Activated CD4-positive, alpha-beta T cell treated with anti-CD3 and anti-CD28 coated beads, Interleukin-2, amount 50 U/mL, for 24 hours (primary cell): ENCODE results near the gene MS4A14.
"Not testable (repeated sequence)": the region's sequence is repeated elsewhere in the genome, so short reads cannot be mapped to it uniquely, and the experiment has no call there.

Source experiments
- DNase-seq, 2 donors: peaks; one replicate each; pipeline ENCODE4 v3.0.0-alpha.2; 2020; ENCODE audit warnings: low read depth in 1 of 2, low spot score in 1 of 2

Gene MS4A14

DNA sequence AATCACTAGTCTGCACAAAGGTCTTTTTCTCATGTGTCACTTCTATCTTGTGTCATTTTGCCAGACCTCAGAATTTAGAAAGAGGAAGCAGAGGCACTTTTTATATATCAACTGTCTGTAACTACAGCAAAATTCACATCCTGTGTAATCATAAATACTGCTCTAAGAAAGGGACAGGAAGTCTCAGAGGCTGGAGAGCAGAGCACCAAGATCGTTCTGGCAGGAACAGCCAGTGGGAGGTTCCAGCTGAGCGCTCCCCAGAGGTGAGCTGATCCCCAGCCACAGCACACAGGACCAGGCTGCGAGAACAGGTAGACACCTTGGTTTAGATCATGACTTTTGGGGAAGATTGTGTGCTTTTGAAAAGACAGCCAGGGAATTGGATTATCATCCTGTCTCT lies 17.9 kb upstream of the MS4A14 start, which contains the start of gene MS4A7:
MS4A7 (plus strand) TSS at position 179 of the 400 bp plus-strand sequence. CDS start 4,610 bp downstream, outside the sequence.
- no peak for DNase-seq

DNA sequence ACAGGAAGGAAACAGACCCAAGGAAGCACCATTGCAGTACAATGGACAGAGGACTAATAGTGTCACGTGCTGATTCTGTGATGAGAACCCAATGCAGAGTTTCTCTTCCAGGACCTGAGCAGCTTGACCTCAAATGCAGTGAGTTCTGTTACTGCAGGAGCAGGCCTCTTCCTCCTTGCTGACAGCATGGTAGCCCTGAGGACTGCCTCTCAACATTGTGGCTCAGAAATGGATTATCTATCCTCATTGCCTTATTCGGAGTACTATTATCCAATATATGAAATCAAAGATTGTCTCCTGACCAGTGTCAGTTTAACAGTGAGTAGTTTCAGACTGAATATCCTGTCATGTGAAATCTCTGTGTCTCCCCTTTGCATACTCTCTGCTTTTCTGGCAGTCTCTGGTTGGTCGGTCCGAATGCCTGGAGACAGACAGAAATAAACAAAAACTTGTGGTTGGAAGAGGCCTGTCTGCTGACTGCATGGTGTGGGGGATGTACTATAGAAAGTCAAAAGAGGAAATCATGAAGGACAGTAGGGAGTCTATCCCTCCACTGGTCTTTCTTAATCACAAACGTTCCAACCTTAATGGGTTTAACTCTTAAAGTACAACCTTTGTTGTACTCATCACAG lies 6.9 kb upstream of the MS4A14 start:
- DNase-seq, result no peak

DNA sequence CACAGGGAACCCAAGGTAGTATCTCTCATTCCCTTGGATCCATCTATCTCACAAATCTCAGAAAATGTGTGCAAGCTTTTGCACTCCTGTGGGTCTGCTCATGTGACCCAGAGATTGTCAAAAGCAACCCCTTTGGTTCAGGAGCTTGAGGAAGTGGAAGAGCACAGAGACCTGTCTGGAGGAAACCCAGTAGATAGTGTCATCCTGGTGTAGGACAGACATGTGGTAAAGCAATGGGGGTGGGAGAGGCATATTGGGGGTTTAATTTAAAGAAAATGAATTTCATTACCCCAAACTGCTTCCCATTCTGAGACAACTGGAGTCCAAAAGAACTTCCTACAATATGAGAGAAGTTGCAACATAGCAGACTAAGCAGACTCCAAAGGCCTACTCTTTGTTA lies 5.8 kb upstream of the MS4A14 start:
- DNase-seq, result no peak

DNA sequence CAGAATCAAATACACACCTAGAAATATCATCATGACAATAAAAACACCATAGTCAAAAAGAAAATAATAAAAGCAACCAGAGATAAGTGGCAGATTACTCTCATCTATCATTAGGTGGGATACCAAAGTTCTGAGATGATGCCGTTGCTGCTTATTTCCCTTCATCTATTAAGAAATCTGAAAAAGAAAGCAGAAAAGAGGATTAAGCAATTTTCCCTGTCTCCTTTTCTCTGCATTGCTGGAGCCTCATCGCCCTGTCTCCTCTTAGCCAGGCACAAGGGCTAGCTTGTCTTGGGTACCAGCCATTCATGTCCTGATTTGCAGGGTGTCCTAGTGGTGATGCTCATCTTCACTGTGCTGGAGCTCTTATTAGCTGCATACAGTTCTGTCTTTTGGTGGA lies 3.9 kb upstream of the MS4A14 start:
- DNase-seq, result no peak

GRCh38 chr11:60393016-60393415 lies 3.2 kb upstream of the MS4A14 start:
- no peak for DNase-seq

DNA sequence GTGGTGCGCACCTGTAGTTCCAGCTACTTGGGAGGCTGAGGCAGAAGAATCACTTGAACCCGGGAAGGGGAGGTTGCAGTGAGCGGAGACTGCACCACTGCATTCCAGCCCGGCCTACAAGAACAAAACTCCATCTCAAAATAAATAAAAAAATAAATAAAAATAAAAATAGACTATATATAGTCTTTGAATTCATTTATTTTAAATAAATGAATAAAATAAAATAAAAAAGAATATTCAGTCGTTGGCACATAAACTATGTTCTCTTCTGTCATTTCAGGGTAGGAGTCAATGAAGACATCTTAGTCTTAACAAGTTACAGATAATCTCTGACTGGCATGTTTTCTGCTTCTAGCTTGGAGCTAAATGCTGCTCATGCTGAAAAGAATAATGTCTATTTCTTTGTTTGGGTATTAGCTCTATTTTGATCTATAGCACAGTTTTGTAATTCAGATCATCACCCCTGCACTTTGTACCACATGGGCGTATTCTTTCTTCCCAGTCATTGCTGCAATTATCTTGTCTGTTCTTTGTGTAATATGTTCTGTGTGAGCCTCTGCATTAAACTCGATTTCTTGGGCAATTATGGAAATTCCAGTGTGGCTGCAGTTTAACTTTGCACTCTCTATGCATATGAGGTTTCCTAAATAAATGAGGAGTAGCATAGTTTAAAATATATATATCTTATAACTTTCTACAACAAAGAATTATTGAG lies 1.4 kb upstream of the MS4A14 start:
- DNase-seq, result no peak

DNA sequence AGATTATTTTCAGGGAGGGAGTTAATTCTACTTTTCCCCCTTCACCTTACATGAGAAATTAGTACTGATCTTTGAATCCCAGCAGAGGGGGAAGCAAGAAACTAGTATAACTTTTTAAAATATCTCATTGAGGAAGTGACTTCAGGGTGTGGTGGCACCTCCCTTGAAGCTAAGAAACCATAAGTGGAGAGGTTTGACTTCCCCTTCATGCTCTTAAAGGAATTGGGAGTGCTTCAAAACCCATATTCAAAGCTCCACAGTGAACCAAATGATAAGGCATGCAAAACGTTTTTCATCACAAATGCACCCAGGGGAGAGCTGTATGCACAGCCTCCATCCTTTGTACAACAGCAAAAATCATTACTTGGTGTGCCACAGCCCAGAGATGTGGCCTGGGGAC lies 540 bp downstream of the MS4A14 start:
- no peak for DNase-seq

GRCh38 chr11:60420015-60420414 lies 23.8 kb downstream of the MS4A14 start:
- no peak for DNase-seq

DNA sequence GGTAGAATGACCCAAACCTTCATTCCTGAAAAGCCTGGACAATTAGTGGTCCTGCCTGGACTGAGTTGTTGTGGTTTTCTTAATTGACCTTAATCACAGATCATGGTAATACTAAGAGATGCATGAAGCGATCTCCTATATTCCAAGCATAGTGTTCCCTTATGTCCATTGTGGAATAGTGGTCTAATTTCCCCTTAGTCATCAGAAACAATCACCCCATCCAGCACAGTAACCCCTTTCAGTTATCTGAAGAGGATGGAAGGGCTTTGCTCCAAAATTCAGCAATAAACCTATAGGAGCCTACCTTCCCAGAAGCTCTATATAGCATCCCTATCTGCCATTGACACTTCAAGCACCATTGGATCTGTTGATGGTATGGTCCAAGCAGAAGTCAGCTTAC lies 26.4 kb downstream of the MS4A14 start:
- no peak for DNase-seq

DNA sequence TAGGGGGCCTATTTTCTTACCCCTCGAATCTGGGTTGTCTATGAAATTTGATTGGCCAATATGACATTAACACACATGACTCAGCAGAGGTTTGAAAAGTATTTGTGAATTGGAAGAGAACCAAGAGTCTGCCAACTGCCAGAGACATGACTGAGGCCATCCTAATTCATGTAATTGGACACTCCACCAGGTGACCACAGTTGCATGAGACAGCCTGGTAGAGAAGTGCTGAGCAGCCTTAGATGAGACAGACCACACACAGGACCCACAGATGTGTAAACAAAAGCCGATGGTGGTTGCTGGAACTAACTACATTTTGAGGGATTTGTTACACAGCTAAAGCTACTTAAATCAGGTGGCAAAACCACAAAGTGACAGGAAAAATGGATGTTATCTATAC lies 32.3 kb downstream of the MS4A14 start:
- DNase-seq, result no peak

DNA sequence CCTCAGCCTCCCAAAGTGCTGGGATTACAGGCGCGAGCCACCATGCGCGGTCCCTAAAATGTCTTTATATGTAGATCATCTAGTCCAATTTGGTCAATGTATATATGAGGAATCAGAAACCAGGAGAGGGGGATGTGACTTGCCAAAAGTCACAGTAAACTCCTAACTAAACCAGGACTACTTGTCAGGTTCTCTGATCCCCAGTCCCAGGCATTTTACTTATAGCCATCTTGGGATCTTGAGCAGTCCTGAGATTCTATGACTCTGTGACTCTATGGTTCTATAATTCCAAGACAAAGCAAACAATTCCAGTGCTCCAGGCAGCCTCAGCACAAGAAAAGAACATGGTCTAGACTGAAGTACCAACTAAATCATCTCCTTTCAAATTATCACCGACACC lies 33.0 kb downstream of the MS4A14 start, which contains the start of gene MS4A5:
MS4A5 (plus strand) TSS at position 301 of the 400 bp plus-strand sequence. CDS start 103 bp downstream, outside the sequence.
- no peak for DNase-seq

DNA sequence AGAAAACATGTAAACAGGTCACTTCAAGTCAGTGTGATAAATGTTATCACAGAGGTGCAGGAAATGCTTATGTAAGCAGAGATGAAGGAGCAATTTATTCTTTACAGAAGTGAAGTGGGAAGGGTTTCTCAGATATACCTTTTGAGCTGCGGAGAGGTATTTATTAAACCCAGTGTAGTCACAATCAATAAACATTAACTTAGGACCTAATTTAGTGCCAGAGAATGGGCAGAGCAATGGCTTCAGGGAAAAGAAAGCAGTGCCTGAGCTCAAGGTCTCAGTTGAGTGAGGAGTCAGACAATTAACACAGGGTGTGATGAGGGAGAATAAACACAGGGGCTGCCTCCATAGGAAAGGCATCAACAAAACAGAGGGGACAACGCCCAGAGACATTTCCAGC lies 35.0 kb downstream of the MS4A14 start:
- DNase-seq, result no peak

DNA sequence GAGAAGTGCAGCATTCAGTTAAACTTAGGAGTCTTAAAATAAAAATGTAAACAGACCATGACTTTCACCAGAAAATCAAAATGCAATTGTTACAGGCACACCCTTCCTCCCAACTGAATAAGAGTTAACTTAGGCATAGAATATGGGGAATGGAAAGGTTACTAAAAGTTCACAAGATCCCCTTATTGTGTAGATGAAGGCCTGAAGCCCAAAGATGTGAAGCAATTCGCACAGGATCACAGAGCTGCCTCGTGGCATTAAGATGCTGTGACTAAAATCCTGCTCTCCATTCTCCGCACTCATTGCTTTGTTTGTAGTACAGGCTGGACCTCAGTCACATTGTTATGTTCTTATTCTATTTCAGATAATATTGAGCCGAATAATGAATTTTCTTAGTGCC lies 37.1 kb downstream of the MS4A14 start:
- no peak for DNase-seq

- no peak for DNase-seq
These were observed 50.8 kb downstream of the MS4A14 start for GRCh38 chr11:60447070-60447469.

- no peak for DNase-seq
These were observed 51.6 kb downstream of the MS4A14 start for GRCh38 chr11:60447846-60448245.

DNA sequence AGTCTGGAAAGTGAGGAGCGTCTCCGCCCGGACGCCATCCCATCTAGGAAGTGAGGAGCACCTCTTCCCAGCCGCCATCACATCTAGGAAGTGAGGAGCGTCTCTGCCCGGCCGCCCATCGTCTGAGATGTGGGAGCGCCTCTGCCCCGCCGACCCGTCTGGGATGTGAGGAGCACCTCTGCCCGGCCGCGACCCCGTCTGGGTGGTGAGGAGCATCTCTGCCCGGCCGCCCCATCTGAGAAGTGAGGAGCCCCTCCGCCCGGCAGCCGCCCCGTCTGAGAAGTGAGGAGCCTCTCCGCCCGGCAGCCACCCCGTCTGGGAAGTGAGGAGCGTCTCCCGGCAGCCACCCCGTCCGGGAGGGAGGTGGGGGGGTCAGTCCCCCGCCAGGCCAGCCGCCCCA lies 54.9 kb downstream of the MS4A14 start:
- DNase-seq, result not testable (repeated sequence)

DNA sequence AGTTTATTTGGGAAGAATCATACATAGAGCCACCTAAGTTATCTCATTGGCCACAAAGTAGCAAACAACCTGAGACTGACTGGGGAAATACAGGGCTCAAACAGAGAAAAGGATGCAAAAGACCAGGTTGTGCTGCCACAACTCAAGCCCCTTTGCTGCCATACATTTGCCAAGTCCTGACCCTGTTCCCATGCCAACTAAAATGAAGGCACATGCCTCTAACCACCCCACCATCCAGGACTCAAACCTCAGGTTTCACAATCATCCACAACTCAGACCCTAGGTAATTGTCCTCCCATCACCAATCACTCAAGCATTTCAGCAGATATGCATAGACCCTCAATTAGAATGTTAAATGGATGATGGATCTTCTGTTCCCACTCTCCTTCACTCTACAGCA lies 58.0 kb downstream of the MS4A14 start:
- DNase-seq, result no peak

DNA sequence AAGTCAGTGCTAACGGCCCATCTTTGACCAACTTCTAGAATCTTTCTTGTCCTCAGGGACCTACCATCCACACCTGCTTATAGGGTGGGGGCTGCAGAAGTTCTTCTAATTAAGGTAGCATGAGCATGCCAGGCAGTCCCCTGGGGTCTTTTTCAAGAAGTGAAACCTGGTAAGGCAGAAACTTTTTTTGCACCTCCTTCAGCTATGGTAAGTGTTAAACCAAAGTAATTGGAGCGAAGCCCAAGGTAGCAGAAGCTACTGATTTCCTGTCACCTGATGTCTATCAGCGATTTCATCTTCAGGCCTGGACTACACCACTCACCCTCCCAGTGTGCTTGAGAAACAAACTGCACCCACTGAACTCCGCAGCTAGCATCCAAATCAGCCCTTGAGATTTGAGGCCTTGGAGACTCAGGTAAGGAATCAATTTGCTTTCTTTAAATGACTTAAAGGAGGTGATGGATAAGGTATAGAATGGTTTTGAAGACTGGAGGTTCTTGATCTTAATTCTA lies 59.3 kb downstream of the MS4A14 start, which contains the start of gene MS4A1:
MS4A1 (plus strand) TSS at position 317 of the 512 bp plus-strand sequence. CDS start 6,528 bp downstream, outside the sequence.
- no peak for DNase-seq

GRCh38 chr11:60457576-60457975 lies 61.3 kb downstream of the MS4A14 start:
- no peak for DNase-seq

GRCh38 chr11:60459345-60459744 lies 63.1 kb downstream of the MS4A14 start:
- no peak for DNase-seq
